ACHN (cell line): ENCODE measurements around the gene BCL2.
A peak's percentile ranks its signal among the peaks of the same experiment; 100 is the strongest.

Source experiments
- DNase-seq: peaks from one replicate; pipeline ENCODE4 v3.0.0-alpha.2; 2015
- in situ Hi-C: cut with HindIII; loops from 2 replicates; pipeline ENCODE4 v1.10.0; 2017; ENCODE audit warnings: low sequenced_read_pairs, low pct_ligation_motif_present, low pct_unique_long_range_greater_than_20kb

Gene BCL2

GRCh38 chr18:63315131-63315662 lies 4.4 kb downstream of the BCL2 start:
- in situ Hi-C loops, result loop anchor here (25.0 kb wide), 1 partner anchor 178 kb away; no protein-coding TSS in a partner anchor
- no peak for DNase-seq

DNA sequence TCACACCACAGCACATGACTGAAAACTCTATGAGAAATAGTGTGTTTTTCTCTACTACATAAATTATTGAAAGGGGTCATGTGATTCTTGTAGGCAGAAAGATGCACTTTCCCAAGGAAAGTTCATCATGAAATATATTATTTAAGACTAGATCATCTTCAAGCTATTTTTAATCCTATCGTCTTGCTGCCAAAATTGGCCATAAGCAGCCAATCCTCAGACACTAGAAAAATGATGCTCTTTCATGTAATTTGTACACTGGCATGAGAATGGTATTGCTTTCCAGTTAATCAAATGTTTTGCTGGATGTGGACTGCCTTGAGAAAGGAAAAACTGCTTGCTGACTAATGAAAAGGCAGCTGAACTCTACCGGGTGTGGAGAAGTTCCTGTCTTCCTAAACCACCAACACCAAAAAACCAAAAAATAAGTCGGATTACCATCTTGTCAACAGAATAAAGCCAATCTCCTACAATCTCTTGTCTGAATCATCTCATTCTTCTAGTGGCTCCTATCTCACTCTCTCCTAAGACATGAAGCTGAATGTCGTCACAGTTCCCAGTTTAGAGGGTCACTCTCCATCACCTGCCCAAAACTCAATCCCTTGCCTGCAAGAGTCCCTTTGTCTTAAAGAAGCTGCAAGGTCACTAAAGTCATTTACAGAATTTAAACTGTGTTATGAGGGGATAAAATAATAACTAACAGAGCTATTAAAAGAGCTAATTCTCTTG lies 5.3 kb downstream of the BCL2 start:
- in situ Hi-C loops, result loop anchor here (25.0 kb wide), 1 partner anchor 177 kb away; no protein-coding TSS in a partner anchor
- no peak for DNase-seq

DNA sequence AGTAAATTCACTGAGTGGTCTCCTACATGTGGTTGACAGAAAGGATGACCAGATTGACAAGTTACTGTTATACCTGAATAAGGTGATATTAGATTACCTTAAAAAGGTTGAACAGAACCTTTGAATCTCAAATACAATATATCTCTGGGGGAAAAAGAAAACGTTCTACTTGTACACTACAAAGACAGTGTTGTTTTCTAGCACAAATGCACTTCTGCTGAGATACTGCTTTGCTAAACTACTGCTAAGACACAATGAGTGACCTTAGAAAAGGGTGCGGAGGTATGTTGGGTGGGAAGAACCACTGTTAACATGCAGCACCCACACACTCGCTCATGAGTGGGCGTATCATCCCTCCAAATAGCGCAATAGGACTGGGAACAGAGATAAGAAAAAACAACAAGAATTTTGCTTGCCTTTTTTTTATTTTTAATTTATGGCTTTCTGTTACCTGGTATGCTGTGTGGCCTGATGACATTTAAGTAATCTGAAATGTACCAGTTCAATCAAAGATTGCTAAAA lies 6.1 kb downstream of the BCL2 start:
- in situ Hi-C loops, result loop anchor here (25.0 kb wide), 1 partner anchor 176 kb away; no protein-coding TSS in a partner anchor
- no peak for DNase-seq

DNA sequence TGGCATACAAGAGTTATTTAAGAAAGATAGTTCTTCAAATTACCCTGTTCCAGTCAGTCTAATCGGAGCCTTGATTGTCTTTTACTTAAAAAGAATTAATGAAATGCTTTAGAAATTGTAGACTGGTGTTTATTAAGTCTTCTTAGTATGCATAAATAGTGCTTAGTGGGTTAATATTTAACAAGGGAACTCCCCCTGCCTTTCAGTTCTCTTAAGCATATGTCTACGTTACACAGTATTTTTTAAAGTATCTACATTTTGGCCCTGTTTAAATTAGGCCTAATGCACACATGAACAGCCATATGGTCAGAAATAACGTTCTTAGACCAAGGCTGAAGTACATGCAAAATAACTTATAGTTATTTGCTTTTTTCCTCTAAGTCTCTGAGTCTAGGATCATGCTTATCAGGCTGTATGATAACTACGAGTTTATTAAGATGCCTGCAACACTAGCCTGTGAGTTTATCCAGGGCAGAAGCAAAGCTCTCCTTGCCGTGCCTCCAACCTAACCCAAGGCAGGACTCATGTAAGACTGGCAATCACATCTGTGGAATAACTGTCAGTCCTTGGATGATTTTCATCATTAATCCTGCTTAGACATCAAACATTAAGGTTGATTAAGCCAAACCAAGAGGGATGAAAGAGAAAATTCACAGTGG lies 6.7 kb downstream of the BCL2 start:
- in situ Hi-C loops, result loop anchor here (25.0 kb wide), 1 partner anchor 176 kb away; no protein-coding TSS in a partner anchor
- DNase-seq, result no peak

- in situ Hi-C loops, result loop anchor here (25.0 kb wide), 1 partner anchor 175 kb away; no protein-coding TSS in a partner anchor
- DNase-seq, result no peak
Observed at GRCh38 chr18:63312019-63312409, 7.6 kb downstream of the BCL2 start.

- peak; percentile 71 for DNase-seq
- in situ Hi-C loops, result loop anchor here (25.0 kb wide), 1 partner anchor 174 kb away; no protein-coding TSS in a partner anchor
Observed at GRCh38 chr18:63311118-63312018, 8.2 kb downstream of the BCL2 start.

DNA sequence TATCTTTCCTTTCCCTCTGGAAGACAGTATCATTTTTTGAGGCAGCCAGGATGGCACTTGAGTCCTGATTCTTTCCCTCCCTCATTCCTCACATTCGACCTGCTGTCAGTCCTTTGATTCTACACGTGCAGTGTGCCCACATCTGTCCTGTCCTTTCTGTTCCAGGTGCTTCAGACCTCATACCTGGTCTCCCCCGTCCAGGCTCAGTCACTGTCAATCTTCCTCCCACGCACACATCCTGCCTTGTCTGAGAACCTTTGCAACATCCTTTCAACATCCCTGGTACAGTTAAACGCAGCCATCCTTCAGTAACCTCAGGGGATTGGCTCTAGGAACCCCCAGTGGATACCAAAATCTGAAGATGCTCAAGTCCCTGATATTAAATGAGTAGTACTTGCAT lies 10.1 kb downstream of the BCL2 start:
- DNase-seq, result no peak
- in situ Hi-C loops, result loop anchor here (25.0 kb wide), 1 partner anchor 172 kb away; no protein-coding TSS in a partner anchor

DNA sequence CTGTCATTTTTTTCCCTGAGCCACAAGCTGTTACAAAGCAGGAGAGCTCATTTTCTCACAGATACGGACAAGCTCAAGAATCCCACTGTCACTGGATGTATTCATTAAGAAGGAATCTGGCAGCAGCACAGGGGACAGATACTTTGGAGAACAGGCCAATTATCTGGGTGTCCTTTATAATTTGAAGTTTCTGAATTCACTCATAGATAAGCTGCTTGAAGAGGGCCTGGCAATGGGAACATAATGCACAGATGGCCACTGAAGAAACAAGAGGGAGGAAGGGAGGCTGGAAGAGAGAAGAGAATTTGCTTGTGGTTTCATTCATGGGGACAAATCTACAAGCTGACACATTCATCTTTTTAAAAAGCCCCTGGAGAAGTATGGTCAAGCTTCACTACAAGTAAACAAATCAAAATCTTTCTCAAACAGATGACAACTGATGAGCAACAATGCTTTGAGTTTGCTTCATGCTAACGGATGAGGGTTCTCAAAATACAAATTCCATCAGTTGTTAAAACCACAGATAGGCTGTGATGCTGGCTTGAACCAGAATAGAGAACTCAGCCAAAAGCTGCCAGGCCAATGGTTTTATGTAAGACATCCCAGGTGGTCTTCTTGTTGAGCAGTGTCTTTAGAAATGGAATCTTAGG lies 11.9 kb downstream of the BCL2 start:
- in situ Hi-C loops, result loop anchor here (25.0 kb wide), 1 partner anchor 170 kb away; no protein-coding TSS in a partner anchor
- DNase-seq, result no peak

- DNase-seq, result peak; percentile 86
- in situ Hi-C loops, result loop anchor here (25.0 kb wide), 1 partner anchor 170 kb away; no protein-coding TSS in a partner anchor
Observed at GRCh38 chr18:63306819-63307550, 12.6 kb downstream of the BCL2 start.

DNA sequence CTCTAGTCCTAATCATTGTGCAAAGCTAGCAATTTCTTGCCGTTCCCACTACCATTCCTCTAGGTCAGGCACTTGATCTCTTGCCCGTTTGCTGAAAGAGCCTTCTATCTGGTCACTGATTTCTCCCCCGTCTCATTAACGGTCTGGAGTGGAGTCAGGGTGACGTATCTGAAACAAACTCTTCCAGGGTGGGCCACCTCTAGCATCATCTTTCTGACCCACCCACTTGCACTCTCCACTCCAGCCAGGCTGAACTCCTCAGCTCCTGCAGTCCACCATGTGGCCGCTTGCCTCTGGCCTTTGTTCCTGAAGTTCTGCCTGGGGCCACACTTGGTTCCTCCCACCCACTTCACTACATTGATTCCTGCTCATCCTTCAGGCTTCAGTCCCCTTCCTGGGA lies 13.3 kb downstream of the BCL2 start:
- in situ Hi-C loops, result loop anchor here (25.0 kb wide), 1 partner anchor 169 kb away; no protein-coding TSS in a partner anchor
- peak; percentile 72 for DNase-seq

DNA sequence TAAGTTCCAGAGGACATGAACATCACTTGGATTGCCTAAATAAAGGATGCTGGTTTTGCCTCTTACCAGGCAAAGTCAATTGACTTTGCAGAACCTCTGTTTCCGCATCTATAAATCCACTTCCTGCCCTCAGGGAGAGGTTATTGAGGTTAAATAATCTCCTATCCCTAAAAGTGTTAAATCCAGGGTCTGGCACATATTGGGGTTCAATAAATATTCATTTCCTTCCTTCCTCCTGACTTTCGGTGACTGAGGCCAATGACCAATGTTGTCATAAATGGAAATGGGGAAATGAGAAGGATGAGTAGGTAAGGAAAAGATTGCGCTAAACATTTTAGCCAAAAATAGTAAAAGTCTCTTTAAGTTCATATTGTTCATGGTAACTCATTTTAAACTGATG lies 16.0 kb downstream of the BCL2 start:
- DNase-seq, result no peak
- in situ Hi-C loops, result loop anchor here (25.0 kb wide), 1 partner anchor 166 kb away; no protein-coding TSS in a partner anchor

DNA sequence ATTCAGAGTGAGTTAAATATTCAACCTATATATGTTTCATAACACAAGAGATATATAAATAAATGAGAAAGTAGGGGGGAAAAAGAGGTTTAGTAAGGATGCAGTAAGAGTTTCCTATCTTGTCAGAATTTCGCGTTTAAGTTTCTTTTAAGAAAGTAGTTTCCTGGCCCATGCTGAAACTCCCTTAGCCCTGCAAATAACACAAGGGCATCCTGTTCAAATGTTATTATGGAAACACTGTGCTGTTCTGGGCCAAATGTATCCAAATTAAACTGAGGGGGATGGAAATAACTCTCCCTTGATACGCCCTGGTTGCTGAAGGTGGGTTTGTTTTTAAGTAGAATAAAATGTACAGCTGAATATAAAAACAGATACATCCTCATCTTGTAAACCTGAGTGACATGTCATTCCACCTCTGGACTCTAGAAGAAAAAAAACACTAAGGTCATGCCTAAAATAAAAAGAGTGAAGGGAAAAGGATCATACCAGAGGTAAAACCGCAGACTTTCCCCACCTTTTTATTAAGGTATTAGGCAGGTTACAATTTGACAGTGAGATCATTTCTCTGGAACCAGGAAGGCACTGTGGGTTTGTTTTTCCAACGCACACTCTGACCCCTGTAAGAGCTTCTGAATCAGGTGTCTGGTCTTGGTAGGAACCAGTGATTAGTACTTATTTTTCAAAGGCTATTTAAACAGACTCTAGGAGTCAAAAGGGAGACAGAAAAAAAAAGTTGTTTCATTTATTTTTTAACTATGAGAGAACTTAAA lies 16.7 kb downstream of the BCL2 start:
- DNase-seq, result no peak
- in situ Hi-C loops, result loop anchor here (25.0 kb wide), 1 partner anchor 166 kb away; no protein-coding TSS in a partner anchor

DNA sequence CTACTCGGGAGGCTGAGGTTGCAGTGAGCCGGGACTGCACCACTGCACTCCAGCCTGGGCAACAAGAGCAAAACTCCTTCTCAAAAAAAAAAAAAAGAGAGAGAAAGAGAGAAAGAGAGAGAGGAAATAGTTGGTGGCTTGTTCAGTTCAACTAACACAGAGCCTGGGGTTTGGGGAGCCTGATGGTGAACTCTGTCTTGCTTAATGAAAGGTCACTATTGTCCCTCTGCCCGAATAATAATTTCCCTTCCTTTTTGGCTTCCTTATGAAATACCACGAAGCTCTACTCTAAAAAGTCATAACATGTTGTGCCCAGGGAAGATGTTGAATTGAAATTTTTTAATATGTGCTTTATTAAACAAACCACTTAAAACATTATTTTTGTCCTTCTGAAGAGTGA lies 17.3 kb downstream of the BCL2 start:
- in situ Hi-C loops, result loop anchor here (25.0 kb wide), 1 partner anchor 165 kb away; no protein-coding TSS in a partner anchor

GRCh38 chr18:63301434-63301833 lies 18.1 kb downstream of the BCL2 start:
- DNase-seq, result no peak
- in situ Hi-C loops, result loop anchor here (25.0 kb wide), 1 partner anchor 164 kb away; no protein-coding TSS in a partner anchor

More for the DNA sequence above, 17.3 kb downstream of the BCL2 start:
- no peak for DNase-seq

GRCh38 chr18:63299837-63300745 lies 19.5 kb downstream of the BCL2 start:
- in situ Hi-C loops, result loop anchor here (25.0 kb wide), 1 partner anchor 163 kb away; no protein-coding TSS in a partner anchor
- DNase-seq, result peak; percentile 89
